GM12872 (cell line): ENCODE results near the gene PPP1R11.

Source experiments
- TF ChIP-seq, protein P1 (sequence below): IDR thresholded peaks from 3 replicates; pipeline ENCODE4 v1.5.1; 2011; ENCODE audit warnings: low read depth, mild to moderate bottlenecking, low read length, moderate library complexity; ENCODE audit not compliant: insufficient read depth

The PPP1R11 gene

DNA sequence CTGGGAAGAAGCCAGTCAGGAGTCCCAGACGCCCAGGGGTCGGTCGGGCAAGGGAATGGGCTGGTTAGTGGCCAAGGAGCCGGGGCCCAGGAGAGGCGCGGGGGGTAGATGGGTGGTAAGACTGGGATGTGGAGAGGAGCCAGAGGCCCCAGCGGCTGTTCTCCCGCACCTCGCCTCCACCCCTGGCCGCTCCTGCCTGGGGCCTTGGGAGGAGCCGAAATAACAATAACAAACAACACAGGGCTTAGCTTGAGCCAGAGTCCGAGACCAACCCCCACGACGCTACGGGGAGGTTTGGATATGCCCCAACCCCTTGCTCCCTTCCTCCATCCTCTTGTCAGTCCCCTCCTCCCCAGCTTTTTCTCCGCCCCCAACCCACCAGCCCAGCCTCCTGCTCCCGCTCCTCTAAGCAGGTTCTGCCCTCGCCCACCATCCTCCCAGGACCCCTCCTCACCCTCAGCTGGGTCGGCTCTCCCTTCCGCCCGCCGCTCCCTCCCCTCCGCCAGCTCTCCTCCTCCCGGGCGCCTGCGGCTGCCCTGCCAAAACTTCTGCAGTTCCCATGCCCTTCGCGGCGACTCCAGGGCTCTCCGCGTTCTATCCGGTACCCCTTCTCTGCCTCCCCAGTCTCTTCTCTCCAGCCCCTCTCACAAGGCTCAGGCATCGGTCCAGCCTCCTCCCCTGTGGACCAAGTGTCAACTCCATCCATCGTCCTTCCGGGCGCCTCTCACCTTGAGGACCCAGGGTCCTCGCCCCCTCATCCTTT, 7.5 kb downstream of the PPP1R11 start:
- TF ChIP-seq, protein P1, sequence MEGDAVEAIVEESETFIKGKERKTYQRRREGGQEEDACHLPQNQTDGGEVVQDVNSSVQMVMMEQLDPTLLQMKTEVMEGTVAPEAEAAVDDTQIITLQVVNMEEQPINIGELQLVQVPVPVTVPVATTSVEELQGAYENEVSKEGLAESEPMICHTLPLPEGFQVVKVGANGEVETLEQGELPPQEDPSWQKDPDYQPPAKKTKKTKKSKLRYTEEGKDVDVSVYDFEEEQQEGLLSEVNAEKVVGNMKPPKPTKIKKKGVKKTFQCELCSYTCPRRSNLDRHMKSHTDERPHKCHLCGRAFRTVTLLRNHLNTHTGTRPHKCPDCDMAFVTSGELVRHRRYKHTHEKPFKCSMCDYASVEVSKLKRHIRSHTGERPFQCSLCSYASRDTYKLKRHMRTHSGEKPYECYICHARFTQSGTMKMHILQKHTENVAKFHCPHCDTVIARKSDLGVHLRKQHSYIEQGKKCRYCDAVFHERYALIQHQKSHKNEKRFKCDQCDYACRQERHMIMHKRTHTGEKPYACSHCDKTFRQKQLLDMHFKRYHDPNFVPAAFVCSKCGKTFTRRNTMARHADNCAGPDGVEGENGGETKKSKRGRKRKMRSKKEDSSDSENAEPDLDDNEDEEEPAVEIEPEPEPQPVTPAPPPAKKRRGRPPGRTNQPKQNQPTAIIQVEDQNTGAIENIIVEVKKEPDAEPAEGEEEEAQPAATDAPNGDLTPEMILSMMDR: no peak

DNA sequence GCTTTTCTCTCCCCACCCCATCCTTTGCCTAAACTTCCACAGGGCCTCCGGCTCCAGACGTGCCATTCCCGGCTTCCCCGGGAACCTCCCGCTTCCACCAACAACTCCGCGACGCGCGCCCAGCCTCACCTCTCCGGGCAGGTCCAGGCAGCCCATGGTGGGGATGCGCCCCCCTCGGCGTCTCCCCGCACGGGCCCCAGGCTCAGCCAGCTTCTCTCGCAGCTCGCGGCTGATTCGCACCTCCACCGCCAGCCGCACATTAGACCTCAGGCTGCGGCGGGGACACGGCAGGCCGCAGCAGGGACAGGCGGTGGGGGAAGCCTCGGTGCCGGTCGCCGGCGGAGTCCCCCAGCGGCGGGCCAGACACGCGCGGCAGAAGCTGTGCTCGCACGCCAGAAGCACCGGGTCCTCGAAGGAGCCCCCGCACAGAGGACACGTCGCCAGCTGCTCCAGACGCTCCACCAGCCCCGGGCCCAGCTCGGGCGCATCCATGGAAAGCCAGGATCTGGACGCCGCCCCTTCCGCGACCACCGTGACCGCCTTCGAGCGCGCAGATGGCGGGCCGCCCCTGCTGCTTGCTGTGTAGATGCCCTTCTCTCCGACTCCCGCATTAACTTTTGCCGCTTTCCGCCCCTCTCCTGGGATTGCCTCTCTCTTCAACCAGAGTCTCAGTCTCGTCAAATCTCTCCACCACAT, 8.2 kb downstream of the PPP1R11 start, which contains the start of gene RNF39:
RNF39 (minus strand) TSS at position 676 of the 696 bp plus-strand sequence; CDS start at position 492, 184 bp downstream.
- TF ChIP-seq, protein P1: no peak

DNA sequence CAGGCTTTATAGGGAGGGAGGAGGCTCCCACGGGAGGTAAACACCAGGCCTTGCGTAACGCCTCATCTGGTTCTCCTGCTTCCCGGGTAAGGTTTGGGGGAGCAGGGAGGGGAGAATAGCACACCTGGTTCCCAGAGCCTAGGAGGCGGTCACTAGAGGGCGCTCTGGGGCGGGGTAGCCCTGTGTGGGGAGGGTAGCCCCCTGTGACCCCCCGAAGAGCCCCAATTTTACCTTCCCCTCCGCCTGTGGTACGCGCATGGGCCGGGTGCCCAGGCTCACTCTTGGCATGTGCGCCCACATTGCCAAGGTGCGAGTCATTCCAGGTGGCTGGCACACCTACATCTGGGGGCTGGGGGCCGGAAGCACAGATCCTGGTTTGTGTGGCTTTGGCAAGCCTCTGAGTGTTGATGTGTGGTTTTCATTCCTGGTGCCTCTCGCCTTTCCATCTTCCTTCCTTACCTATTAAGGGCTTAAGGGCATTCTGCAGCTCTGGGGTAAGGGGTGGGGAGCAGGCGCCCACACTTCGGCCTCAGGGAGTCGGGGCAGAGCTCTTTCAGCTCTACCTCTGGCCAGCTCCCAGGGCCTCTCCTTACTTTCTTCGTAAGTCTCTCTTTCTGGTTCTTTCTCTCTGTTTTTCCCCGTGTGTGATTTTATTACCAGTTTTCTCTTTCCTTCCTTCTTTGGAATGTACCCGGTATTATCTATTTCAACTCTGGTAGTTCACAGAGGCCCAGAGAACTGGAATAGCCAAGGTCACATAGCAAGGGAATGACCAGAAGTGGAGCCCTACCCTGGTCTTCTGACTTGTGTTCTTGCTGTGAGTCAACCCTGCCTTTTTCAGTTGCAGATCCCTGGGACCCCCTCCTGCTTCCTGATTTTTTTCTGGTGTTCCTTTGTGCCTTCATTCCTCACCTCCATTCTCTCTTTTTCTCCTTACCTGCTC, 9.1 kb downstream of the PPP1R11 start:
- TF ChIP-seq, protein P1: peak; percentile 54

DNA sequence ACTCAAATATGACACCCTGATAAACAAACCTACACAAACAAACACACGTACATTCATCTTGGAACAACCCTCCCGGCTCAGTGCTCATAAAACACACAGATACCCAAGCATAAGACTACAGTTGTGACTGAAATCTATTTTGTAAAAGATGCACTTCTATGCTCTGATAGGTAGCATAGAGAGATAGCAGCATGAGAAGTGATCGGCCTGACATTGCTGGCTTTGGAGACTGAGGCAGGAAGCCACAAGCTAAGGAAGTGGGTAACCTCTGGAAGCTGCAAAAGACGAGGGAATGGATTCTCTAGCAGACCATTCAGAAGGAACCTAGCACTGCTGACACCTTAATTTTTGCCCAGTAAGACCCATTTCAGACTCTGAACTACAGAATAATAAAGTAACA, 10.2 kb downstream of the PPP1R11 start:
- TF ChIP-seq, protein P1: no peak

DNA sequence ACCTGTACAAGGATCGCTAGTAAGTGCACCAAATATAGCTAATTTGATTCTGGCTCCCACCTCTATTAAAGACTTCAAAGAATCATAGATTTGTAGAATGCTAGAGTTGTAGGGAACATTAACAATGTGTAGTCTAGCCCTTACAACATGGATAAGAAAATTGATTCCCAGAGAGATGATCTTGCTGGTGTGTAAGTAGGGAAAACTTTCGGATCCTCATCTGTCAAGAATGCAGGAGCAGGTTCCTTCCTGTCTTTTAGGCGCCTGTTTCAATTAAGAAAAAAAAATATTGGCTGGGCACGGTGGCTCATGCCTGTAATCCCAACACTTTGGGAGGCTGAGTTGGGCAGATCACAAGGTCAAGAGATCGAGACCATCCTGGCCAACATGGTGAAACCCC, 20.9 kb downstream of the PPP1R11 start:
- TF ChIP-seq, protein P1: no peak

DNA sequence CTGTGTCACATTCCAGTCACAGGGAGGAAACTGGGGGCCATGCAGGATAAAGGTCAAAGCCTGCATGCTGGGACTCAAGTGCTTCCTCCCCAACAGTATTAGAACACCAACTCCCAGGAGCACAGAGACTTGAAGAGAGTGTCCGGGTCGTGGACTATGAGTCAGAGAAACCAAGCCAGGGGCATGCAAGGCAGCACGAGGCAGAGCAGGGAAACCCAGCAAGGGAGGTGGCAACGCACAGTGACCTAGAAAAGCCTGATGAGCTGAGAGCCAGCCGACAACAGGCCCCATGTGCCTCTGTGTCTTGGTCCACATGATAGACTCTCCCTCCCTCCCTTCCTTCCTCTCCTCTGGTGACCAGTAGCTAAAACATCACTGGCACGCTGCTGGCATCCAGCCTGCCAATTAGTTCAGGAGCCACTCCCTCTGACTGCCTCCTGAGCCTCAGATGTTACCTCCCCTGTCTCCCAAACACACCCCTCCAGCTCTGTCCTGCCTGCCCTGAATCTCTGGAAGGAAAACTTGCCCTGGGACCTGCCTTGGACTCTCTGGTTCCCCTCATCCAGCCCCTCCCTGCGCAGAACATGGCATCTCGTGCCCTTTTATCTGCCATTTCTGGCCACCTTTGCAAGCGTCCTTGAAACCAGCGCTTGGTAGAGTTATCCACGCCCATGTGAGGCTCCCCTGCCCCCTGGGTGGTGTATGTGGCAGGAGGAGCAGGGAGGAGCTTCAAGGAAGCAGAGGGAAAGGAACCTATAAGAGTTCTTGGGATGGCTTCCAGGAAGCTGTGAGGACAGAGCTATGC, 24.8 kb downstream of the PPP1R11 start:
- TF ChIP-seq, protein P1: no peak
